Measurements from ENCODE around the gene E2F8.

- no peak for TF ChIP-seq CTCF (IDR thresholded peaks at IDR 0.05; ENCODE audit: insufficient read depth, low read depth, low read length)
- no peak for TF ChIP-seq EZH2 (IDR thresholded peaks at IDR 0.05; ENCODE audit: insufficient read depth, low read length)
Observed at GRCh38 chr11:19185516-19186052, 55.2 kb downstream of the E2F8 start.
